Measurements from ENCODE around the gene UMAD1. TPM values are rescaled to one million over a fixed set of nuclear protein-coding genes. Genes with fewer than 3 reads are reported as not detected.
"Not testable (repeated sequence)": the region's sequence is repeated elsewhere in the genome, so short reads cannot be mapped to it uniquely, and the experiment has no call there.

Gene UMAD1
- total RNA-seq, 1 donor = 24.9 TPM

- no peak for DNase-seq (ENCODE audit: low read depth)
- no peak overlapping the region for H3K4me3 ChIP-seq (ENCODE audit: low read depth, low read length)
- no peak for TF ChIP-seq CTCF (IDR thresholded peaks at IDR 0.05; ENCODE audit: insufficient read depth, low read length)
Measured at GRCh38 chr7:7816816-7817536, 176.4 kb downstream of the UMAD1 start.

- DNase-seq (ENCODE audit: low read depth) = no peak
- TF ChIP-seq CTCF (IDR thresholded peaks at IDR 0.05; ENCODE audit: insufficient read depth, low read length) = no peak
- H3K4me3 ChIP-seq (ENCODE audit: low read depth, low read length) = no peak overlapping the region
Measured at GRCh38 chr7:7817748-7818147, 177.2 kb downstream of the UMAD1 start.

- DNase-seq (ENCODE audit: low read depth); H3K4me3 ChIP-seq (ENCODE audit: low read depth, low read length): not testable (repeated sequence)
Measured at GRCh38 chr7:7818179-7818578, 177.6 kb downstream of the UMAD1 start.

- no peak for TF ChIP-seq CTCF (IDR thresholded peaks at IDR 0.05; ENCODE audit: insufficient read depth, low read length)
- H3K4me3 ChIP-seq (ENCODE audit: low read depth, low read length) = no peak overlapping the region
- DNase-seq (ENCODE audit: low read depth) = peak; percentile 6
Measured at GRCh38 chr7:7819442-7820247, 179.1 kb downstream of the UMAD1 start.

- no peak for DNase-seq (ENCODE audit: low read depth)
- H3K4me3 ChIP-seq (ENCODE audit: low read depth, low read length) = no peak overlapping the region
- TF ChIP-seq CTCF (IDR thresholded peaks at IDR 0.05; ENCODE audit: insufficient read depth, low read length) = no peak
Measured at GRCh38 chr7:7820409-7820808, 179.9 kb downstream of the UMAD1 start.

GRCh38 chr7:7820939-7821338 is 180.4 kb downstream of the UMAD1 start:
- TF ChIP-seq CTCF (IDR thresholded peaks at IDR 0.05; ENCODE audit: insufficient read depth, low read length) = no peak
- H3K4me3 ChIP-seq (ENCODE audit: low read depth, low read length) = no peak overlapping the region
- no peak for DNase-seq (ENCODE audit: low read depth)

GRCh38 chr7:7821517-7821916 is 181.0 kb downstream of the UMAD1 start:
- H3K4me3 ChIP-seq (ENCODE audit: low read depth, low read length) = no peak overlapping the region
- TF ChIP-seq CTCF (IDR thresholded peaks at IDR 0.05; ENCODE audit: insufficient read depth, low read length) = no peak
- no peak for DNase-seq (ENCODE audit: low read depth)

GRCh38 chr7:7825294-7825693 is 184.7 kb downstream of the UMAD1 start:
- DNase-seq (ENCODE audit: low read depth) = not testable (repeated sequence)

More at GRCh38 chr7:7825294-7825693, 184.7 kb downstream of the UMAD1 start:
- not testable (repeated sequence) for H3K4me3 ChIP-seq (ENCODE audit: low read depth, low read length)
